Right renal cortex interstitium (tissue), 3 donors: ENCODE measurements around the gene SERPING1. TPM values are rescaled to one million over a fixed set of nuclear protein-coding genes. Genes with fewer than 3 reads are reported as not detected.

ENCODE experiments used
- DNase-seq, 3 donors: peaks; one replicate each; pipeline ENCODE4 v3.0.0-alpha.2; 2013; ENCODE audit warnings: low read depth in 3 of 3, low spot score in 2 of 3
- polyA plus RNA-seq, 3 donors: library from polyadenylated mRNA; unstranded; fragments of 120-200 nt; gene quantifications; one replicate each; pipeline ENCODE4 v1.2.1, GENCODE V29; 2013; ENCODE audit not compliant: insufficient read length in 3 of 3

Gene SERPING1
- polyA plus RNA-seq, 3 donors: 139 to 172 (median 151) TPM

GRCh38 chr11:57596266-57596885 lies 1.1 kb upstream of the SERPING1 start:
- DNase-seq: no peak

GRCh38 chr11:57597916-57598830 lies 688 bp downstream of the SERPING1 start:
- peak; percentile 48 to 67 (median 65) for DNase-seq

- DNase-seq: peak in 1 of 3 donors; percentile 10
Observed at GRCh38 chr11:57598831-57599155, 1.3 kb downstream of the SERPING1 start.

- no peak for DNase-seq
Observed at GRCh38 chr11:57599381-57599780, 1.9 kb downstream of the SERPING1 start.

- no peak for DNase-seq
Observed at GRCh38 chr11:57601297-57601696, 3.8 kb downstream of the SERPING1 start.

- no peak for DNase-seq
Observed at GRCh38 chr11:57604296-57605027, 7.0 kb downstream of the SERPING1 start.

- no peak for DNase-seq
Observed at GRCh38 chr11:57605028-57605420, 7.5 kb downstream of the SERPING1 start.

- DNase-seq: no peak
Observed at GRCh38 chr11:57610170-57610569, 12.7 kb downstream of the SERPING1 start.

GRCh38 chr11:57614234-57614772 lies 16.8 kb downstream of the SERPING1 start:
- no peak for DNase-seq

GRCh38 chr11:57615308-57615707 lies 17.8 kb downstream of the SERPING1 start:
- DNase-seq: no peak

- no peak for DNase-seq
Observed at GRCh38 chr11:57616595-57616994, 19.1 kb downstream of the SERPING1 start.

GRCh38 chr11:57618438-57618837 lies 21.0 kb downstream of the SERPING1 start:
- no peak for DNase-seq

- no peak for DNase-seq
Observed at GRCh38 chr11:57619331-57619730, 21.8 kb downstream of the SERPING1 start.

GRCh38 chr11:57620467-57620866 lies 23.0 kb downstream of the SERPING1 start:
- DNase-seq: no peak

GRCh38 chr11:57622263-57622662 lies 24.8 kb downstream of the SERPING1 start:
- no peak for DNase-seq

- DNase-seq: no peak
Observed at GRCh38 chr11:57624864-57625263, 27.4 kb downstream of the SERPING1 start.

GRCh38 chr11:57626895-57627294 lies 29.4 kb downstream of the SERPING1 start:
- no peak for DNase-seq

GRCh38 chr11:57630171-57630570 lies 32.7 kb downstream of the SERPING1 start:
- DNase-seq: no peak

- DNase-seq: no peak
Observed at GRCh38 chr11:57632116-57632515, 34.6 kb downstream of the SERPING1 start.

- no peak for DNase-seq
Observed at GRCh38 chr11:57633394-57634070, 36.0 kb downstream of the SERPING1 start.

GRCh38 chr11:57634311-57634710 lies 36.8 kb downstream of the SERPING1 start:
- no peak for DNase-seq
